ENCODE results near the gene VPS13D.
"Not testable (repeated sequence)": the region's sequence is repeated elsewhere in the genome, so short reads cannot be mapped to it uniquely, and the experiment has no call there.

The VPS13D gene

DNA sequence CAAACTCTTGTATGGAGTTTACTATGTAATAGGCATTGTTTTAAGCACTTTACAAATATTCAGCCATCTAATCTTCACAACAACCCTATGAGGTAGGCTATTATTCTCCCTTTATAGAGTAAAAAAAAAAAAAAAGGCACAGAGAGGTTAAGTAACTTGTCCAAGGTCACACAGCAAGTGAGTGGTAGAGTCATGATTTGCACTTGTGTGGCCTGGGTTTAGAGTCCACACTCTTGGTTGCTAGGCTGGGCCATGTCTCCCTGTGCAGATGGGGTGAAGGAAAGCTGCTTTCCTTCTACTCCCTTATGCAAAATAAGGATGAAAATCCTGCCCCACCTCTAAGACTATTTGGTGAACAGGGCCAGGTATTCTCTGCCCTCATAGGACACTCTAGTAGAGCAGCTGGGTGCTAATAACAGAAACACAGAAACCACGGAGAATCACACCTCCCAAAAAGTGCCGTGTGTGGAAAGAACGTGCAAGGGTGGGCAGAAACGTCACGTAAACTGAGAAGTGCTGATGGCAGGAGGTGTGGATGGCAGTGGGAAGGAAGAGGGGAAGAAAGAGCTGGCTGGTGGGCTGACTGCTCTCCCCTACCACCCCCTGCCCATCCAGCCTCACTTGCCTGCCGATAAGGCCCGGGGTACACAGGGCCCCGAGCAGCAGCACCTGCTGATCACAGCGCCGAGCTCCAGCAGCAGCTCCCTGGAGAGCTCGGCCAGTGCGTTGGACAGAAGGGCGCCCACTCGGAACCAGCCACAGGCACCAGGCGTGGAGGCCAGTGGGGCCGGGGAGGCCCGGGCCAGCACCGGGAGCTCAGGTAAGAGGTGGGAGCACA lies 28.3 kb upstream of the VPS13D start:
- DNase-seq, result peak; percentile 37

- no peak for DNase-seq
Observed at GRCh38 chr1:12202190-12202497, 27.7 kb upstream of the VPS13D start.

GRCh38 chr1:12202577-12202976 lies 27.3 kb upstream of the VPS13D start:
- no peak for DNase-seq

DNA sequence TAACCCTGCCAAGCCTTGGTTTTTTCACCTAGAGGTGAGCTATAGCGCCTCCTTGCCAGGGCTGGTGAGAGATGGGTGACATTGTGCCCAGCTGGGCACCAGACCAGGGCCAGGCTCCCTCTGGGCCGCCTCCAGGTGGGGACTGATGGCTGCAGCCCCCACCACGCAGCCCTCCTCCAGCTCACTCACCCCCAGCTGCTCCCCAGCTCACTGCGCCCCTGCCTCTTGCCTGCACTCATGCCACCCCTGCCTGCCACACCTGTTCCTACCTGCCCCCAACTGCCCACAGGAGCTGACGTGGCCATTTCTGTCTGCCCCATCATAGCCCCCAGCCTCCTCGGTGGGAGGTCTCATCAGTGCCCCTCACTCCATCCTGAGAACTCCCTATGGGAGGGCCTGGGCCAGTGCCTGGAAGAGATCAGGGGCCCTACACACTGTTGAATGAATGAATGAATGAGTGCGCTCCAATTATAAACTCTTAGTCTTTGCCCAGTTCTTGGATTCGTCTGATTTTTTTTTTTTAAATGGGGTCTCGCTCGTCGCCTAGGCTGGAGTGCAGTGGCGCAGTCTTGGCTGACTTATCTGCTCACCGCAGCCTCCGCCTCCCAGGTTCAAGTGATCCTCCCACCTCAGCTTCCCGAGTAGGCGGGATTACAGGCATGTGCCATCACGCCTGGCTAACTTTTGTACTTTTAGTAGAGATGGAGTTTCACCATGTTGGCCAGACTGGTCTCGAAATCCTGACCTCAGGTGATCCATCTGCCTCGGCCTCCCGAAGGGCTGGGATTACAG lies 26.4 kb upstream of the VPS13D start:
- DNase-seq, result no peak

DNA sequence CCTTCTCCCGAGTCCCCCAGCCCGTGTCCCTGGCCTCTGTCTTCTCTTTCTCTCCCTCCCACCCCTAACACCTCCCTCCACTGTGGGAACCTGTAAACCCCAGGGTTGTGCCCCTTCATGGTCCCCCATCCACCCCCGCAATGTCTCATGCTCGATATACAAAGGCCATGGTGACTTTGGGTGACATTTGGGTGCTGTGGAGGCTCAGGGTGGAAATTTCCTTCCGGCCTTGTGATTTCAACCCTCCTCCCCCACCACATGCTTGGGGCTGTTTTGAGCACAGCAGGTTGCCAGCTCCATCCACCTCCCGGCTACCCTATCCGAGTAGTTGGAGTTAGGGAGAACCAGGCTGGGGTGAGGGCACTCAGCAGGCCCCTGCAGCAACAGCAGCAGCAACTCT lies 25.7 kb upstream of the VPS13D start:
- no peak for DNase-seq

DNA sequence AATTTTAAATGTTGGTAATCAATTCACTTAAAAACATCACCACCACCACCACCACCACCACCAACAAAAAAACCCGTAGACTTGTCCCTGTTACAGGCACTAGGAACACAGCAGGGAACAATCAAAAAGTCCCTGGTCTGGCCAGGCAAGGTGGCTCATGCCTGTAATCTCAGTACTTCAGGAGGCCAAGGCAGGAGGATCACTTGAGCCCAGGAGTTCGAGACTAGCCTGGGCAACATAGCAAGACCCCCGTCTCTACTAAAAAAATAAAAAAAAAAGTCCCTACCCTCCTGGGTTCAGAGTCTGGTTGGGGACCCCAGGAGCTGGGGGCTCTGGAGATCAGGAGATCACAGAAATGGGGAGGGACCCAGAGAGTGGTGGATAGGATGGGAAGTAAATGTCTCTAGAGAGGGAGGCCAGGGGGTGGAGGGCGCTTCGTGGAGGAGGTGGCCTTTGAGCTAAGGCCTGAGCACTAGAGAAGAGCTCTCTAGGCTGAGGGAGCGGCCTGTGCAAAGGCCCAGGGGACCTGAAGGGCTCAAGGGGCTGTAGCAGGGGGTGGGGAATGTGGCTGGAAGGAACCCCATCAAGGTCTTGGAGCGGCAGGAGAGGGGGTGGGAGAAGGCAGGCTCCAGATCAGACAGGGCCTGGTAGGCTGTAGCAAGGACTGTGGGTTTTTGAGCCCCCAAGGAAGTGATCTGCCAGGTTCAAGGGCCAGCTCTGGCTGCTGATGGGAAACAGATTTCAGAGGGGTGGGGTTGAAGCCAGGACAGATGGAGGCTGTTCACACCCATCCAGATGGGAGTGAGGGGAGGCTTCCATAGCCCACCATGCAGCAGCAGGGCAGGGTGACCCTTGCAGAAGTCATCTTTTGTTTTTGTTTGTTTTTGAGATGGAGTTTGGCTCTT lies 24.8 kb upstream of the VPS13D start:
- no peak for DNase-seq

DNA sequence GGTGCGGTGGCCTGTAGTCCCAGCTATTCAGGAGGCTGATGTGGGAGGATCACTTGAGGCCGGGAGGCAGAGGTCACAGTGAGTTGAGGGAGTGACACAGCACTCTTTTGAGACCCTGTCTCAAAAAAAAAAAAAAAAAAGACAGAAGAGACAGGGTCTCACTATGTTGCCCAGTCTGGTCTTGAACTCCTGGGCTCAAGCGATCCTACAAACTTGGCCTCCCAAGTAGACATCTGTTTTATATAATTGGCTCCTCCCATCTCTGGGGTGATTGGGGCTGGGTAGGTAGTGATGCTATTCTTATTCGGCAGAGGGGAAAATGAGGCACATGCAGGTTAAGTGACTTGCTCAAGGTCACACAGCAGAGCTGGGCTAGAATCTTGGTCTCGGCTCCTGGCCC lies 23.6 kb upstream of the VPS13D start:
- DNase-seq, result no peak

DNA sequence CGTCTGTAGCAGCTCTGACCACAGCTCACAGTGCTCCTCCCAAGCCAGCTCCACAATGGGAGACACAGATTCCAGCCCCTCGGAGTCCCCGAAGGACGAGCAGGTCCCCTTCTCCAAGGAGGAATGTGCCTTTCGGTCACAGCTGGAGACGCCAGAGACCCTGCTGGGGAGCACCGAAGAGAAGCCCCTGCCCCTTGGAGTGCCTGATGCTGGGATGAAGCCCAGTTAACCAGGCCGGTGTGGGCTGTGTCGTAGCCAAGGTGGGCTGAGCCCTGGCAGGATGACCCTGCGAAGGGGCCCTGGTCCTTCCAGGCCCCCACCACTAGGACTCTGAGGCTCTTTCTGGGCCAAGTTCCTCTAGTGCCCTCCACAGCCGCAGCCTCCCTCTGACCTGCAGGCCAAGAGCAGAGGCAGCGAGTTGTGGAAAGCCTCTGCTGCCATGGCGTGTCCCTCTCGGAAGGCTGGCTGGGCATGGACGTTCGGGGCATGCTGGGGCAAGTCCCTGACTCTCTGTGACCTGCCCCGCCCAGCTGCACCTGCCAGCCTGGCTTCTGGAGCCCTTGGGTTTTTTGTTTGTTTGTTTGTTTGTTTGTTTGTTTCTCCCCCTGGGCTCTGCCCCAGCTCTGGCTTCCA lies 22.9 kb upstream of the VPS13D start:
- DNase-seq, result no peak

- no peak for DNase-seq
Observed at GRCh38 chr1:12208271-12208670, 21.6 kb upstream of the VPS13D start.

- DNase-seq, result peak; percentile 78
Observed at GRCh38 chr1:12208764-12209494, 20.9 kb upstream of the VPS13D start.

DNA sequence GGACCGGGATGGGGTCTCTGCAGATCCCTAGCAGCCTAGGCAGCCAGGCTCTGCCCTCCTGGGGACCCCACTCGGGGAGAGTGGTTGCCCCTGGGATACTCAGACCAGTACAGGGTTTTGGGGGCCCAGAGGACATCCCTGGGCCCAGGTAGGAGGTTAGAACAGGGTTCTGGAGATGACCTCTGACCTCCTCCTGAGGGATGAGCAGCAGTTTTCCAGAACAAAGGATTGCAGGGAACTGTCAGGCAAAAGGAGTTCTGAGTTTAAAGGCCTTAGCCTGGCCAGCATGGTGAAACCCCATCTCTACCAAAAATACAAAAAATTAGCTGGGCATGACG lies 20.4 kb upstream of the VPS13D start:
- no peak for DNase-seq

DNA sequence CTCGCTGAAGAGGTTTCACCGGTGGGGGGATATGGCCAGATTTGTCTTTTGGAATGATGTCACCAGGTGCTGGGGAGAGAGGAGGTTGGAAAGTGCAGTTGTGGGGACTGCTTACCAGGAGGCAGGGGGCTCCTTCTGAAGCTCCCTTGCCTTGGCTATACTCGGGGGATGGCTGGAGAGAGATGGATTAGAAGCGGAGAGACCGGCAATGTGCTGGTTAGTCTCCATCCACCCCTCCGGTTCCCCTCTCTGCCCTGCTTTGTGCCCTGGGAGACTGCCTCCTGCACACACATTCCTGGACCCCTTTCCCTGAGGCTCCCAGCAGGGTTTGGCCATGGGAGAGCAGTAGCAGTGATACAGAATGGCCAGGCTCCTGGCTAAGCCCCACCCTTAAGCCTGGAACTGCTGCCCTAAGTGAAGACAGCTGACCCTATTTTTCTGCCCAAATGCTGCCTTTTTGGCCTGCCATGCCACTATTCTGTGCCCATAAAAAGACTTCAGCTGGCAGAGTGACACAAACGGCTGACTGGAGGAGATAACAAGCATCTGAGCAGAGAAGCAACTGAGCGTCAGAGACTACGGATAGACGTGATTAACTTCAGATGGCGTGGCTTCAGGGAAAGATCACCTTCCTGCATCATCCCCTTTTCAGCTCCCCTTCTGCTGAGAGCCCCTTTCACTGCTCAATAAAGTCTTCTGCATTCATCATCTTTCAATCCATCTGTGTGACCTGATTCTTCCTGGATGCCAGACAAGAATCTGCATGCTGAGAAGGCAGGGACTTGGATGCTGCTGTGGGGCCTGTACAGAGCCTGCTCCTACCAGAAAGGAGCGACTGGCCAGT lies 14.5 kb upstream of the VPS13D start:
- no peak for DNase-seq

GRCh38 chr1:12219800-12220199 lies 10.0 kb upstream of the VPS13D start:
- no peak for DNase-seq

- DNase-seq, result no peak
Observed at GRCh38 chr1:12220890-12221289, 8.9 kb upstream of the VPS13D start.

- not testable (repeated sequence) for DNase-seq
Observed at GRCh38 chr1:12222700-12223099, 7.1 kb upstream of the VPS13D start.

GRCh38 chr1:12224092-12224491 lies 5.7 kb upstream of the VPS13D start:
- not testable (repeated sequence) for DNase-seq

GRCh38 chr1:12228979-12229378 lies 851 bp upstream of the VPS13D start:
- DNase-seq, result no peak

- DNase-seq, result no peak
Observed at GRCh38 chr1:12229386-12229834, 420 bp upstream of the VPS13D start.

GRCh38 chr1:12230549-12231275 lies 882 bp downstream of the VPS13D start:
- no peak for DNase-seq

DNA sequence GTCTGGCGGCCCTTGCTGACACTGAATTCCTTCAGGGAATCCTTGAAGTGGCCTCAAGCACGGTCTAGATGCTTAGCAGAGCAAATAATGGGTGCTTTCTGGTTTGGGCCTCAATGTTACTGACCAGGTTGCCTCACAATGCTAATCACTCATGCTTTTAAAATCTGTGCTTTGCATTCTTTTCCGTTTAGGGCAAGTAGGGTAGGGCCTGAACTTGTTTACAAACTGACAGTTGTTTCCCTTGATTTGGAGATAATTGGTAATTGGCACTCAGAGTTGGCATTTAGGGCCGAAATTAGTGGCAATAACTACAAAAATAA lies 1.4 kb downstream of the VPS13D start:
- DNase-seq, result no peak

DNA sequence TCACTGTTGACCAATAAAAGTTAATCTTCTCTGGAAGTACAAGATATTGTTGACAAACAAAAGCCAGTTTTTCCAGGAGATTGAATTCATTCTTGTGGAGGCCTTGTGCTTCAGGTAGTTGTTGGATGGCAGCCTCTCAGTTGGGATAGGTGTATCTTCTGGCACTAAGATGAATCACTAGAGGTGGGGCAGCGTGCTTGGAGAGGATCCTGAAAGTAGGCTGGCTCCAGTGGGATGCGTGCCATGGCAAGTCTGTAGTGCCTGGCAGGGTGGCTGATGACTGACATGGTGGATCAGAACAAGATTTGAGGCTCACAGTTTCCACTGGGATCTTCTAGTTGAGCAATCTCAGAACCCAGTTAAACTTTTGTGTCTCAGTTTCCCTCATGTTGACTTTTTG lies 2.4 kb downstream of the VPS13D start:
- no peak for DNase-seq
